ENCODE data around the gene MPPED1. TPM values are rescaled to one million over a fixed set of nuclear protein-coding genes. Genes with fewer than 3 reads are reported as not detected.

The MPPED1 gene
- total and polyA plus RNA-seq, 2 of the 13 experiments (the other 11 are each of a cell fraction or from before 2014, with no cell fraction given), result 0.77 TPM; not detected in 1

- TF ChIP-seq ZNF704 (CRISPR knock-in tag; IDR thresholded peaks at IDR 0.05; ENCODE audit: borderline replicate concordance) (no peak), AGO2 (optimal IDR thresholded peaks at IDR 0.05; ENCODE audit: low read depth, low read length) (no peak), PCBP1 (IDR thresholded peaks at IDR 0.05; ENCODE audit: borderline replicate concordance, low read depth, low read length) (no peak), ZNF180 (CRISPR knock-in tag; IDR thresholded peaks at IDR 0.05; ENCODE audit: borderline replicate concordance, low read depth) (no peak)
- TF ChIP-seq, protein P1, sequence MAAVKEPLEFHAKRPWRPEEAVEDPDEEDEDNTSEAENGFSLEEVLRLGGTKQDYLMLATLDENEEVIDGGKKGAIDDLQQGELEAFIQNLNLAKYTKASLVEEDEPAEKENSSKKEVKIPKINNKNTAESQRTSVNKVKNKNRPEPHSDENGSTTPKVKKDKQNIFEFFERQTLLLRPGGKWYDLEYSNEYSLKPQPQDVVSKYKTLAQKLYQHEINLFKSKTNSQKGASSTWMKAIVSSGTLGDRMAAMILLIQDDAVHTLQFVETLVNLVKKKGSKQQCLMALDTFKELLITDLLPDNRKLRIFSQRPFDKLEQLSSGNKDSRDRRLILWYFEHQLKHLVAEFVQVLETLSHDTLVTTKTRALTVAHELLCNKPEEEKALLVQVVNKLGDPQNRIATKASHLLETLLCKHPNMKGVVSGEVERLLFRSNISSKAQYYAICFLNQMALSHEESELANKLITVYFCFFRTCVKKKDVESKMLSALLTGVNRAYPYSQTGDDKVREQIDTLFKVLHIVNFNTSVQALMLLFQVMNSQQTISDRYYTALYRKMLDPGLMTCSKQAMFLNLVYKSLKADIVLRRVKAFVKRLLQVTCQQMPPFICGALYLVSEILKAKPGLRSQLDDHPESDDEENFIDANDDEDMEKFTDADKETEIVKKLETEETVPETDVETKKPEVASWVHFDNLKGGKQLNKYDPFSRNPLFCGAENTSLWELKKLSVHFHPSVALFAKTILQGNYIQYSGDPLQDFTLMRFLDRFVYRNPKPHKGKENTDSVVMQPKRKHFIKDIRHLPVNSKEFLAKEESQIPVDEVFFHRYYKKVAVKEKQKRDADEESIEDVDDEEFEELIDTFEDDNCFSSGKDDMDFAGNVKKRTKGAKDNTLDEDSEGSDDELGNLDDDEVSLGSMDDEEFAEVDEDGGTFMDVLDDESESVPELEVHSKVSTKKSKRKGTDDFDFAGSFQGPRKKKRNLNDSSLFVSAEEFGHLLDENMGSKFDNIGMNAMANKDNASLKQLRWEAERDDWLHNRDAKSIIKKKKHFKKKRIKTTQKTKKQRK (IDR thresholded peaks at IDR 0.05; ENCODE audit: low read length), result no peak
Observed at GRCh38 chr22:43470253-43470652, 58.4 kb downstream of the MPPED1 start (continued).

- CTCF ChIA-PET (ENCODE audit: low intra/inter-chr PET ratio, low total read pairs), result no interaction called here
- TF ChIP-seq GRHL1 (CRISPR knock-in tag; conservative IDR thresholded peaks at IDR 0.05) (no peak), MBD4 (IDR thresholded peaks at IDR 0.05; ENCODE audit: borderline replicate concordance, low read length) (no peak), HOMEZ (CRISPR knock-in tag; IDR thresholded peaks at IDR 0.05; ENCODE audit: low read depth) (no peak), ZHX1 (CRISPR knock-in tag; IDR thresholded peaks at IDR 0.05; ENCODE audit: low read depth) (no peak)
Observed at GRCh38 chr22:43470941-43471585, 59.2 kb downstream of the MPPED1 start.

More at GRCh38 chr22:43470941-43471585, 59.2 kb downstream of the MPPED1 start:
- Histone ChIP-seq H4K20me1 (ENCODE audit: insufficient read depth, low read length) (no peaks in the 10 kb centered on the region), H3K4me1 (ENCODE audit: insufficient read depth, low read length) (peaks cover 23% of the 10 kb centered on the region), H3K27ac (ENCODE audit: extremely low read length, insufficient read depth, low read length) (no peak overlapping the region), H3K36me3 (replicated peaks in 1 of 2; ENCODE audit: control insufficient read depth in 1 of 2, insufficient read depth in 2 of 2, low read length in 2 of 2) (no peaks in the 10 kb centered on the region), H3K9ac (ENCODE audit: insufficient read depth, low read depth, low read length) (no peak overlapping the region), H3K4me3 (replicated peaks in 1 of 3; ENCODE audit: insufficient read depth in 1 of 3, low read depth in 2 of 3, low read length in 3 of 3) (no peak overlapping the region), H3K9me3 (ENCODE audit: low read length) (no peaks in the 10 kb centered on the region), H2AFZ (ENCODE audit: low read length) (no peak overlapping the region), H3K27me3 (ENCODE audit: control insufficient read depth in 1 of 2, insufficient read depth in 2 of 2, low read length in 2 of 2) (peaks cover 0 to 15% of the 10 kb centered on the region in 2 experiments; a peak in 2 of 5 replicates), H3K4me2 (ENCODE audit: low read depth, low read length) (no peak overlapping the region), H3K79me2 (ENCODE audit: insufficient read depth, low read length) (no peaks in the 10 kb centered on the region)
- no TSS peak for BruUV-seq (replicated peaks)
- WGBS (ENCODE audit: low lambda C conversion rate), result 73% methylated on average over 5 of the region's 10 CpGs
- no peak for DNase-seq (ENCODE audit: low spot score)
- ATAC-seq, result no peak
- intact Hi-C loops (cut with micrococcal nuclease; ENCODE audit: unreplicated experiment) (no loop called here), in situ Hi-C loops (cut with HindIII; ENCODE audit: extremely low pct_ligation_motif_present, low pct_unique_long_range_greater_than_20kb) (no loop called here)
- POLR2A ChIA-PET, result no interaction called here
- no peak for FAIRE-seq
